ENCODE results near the gene STUB1. TPM values are rescaled to one million over a fixed set of nuclear protein-coding genes. Genes with fewer than 3 reads are reported as not detected.

STUB1 gene
- total and polyA plus RNA-seq, 10 of the 15 experiments (the other 5 are each of a cell fraction or from before 2014, with no cell fraction given): 4.2 to 136 (median 67.1) TPM

GRCh38 chr16:702341-702740 is 22.1 kb downstream of the STUB1 start:
- SMC1A ChIA-PET (ENCODE audit: uncharacterized antibody, unreplicated experiment): no interaction called here
- H3K27ac ChIP-seq (ENCODE audit: control insufficient read depth, insufficient read depth): no peak overlapping the region
- no peaks in the 10 kb centered on the region for H3K79me2 ChIP-seq (ENCODE audit: control insufficient read depth, insufficient read depth, low read length)
- H3K4me2 ChIP-seq (ENCODE audit: control insufficient read depth, insufficient read depth): no peak overlapping the region
- RAD21 ChIA-PET (ENCODE audit: unreplicated experiment): no interaction called here
- no peak overlapping the region for H3K9ac ChIP-seq (ENCODE audit: control insufficient read depth, insufficient read depth, low read length)
- no TSS peak for BruUV-seq (replicated peaks)
- H3K27me3 ChIP-seq (replicated peaks in 1 of 2; ENCODE audit: control insufficient read depth in 2 of 2, insufficient read depth in 2 of 2, low read length in 1 of 2): peaks cover 0 to 11% of the 10 kb centered on the region in 2 experiments; a peak in 2 of 4 replicates
- FAIRE-seq (no peak), ATAC-seq (no peak), DNase-seq (ENCODE audit: low read depth, low spot score) (no peak)
- H3K4me3 ChIP-seq: no peak overlapping the region
- CTCF ChIA-PET: no interaction called here
- intact Hi-C loops (cut with micrococcal nuclease; ENCODE audit: unreplicated experiment): no loop called here
- no peak for TF ChIP-seq ZZZ3 (IDR thresholded peaks at IDR 0.05; ENCODE audit: control insufficient read depth, insufficient read length, low read depth)
- TF ChIP-seq MTA3 (IDR thresholded peaks at IDR 0.05; ENCODE audit: borderline replicate concordance, low read length): no peak
- no peak for TF ChIP-seq ZNF207 (IDR thresholded peaks at IDR 0.05; ENCODE audit: borderline replicate concordance)
- TF ChIP-seq STAT3 (IDR thresholded peaks at IDR 0.05; ENCODE audit: low read depth, low read length): no peak
- no peak for TF ChIP-seq SREBF1 (IDR thresholded peaks at IDR 0.05; ENCODE audit: low read length)
- no peak for TF ChIP-seq SP1 (IDR thresholded peaks at IDR 0.05; ENCODE audit: low read depth, low read length)
- TF ChIP-seq JUND (IDR thresholded peaks at IDR 0.05; ENCODE audit: low read depth, low read length): no peak
- TF ChIP-seq ESRRA (IDR thresholded peaks at IDR 0.05; ENCODE audit: low read length): no peak
- H3K4me1 ChIP-seq (ENCODE audit: control insufficient read depth, insufficient read depth, low read length): no peaks in the 10 kb centered on the region
- POLR2A ChIA-PET: no interaction called here
- H2AFZ ChIP-seq (ENCODE audit: control insufficient read depth, low read depth, low read length): no peak overlapping the region
- no peaks in the 10 kb centered on the region for H3K9me3 ChIP-seq (replicated peaks; ENCODE audit: control insufficient read depth, insufficient read depth, low read length)
- 54% methylated on average over 19 of the region's 19 CpGs for WGBS (ENCODE audit: insufficient coverage, insufficient replicate concordance, low lambda C conversion rate, missing lambda C conversion rate)
- H4K20me1 ChIP-seq (ENCODE audit: control insufficient read depth, insufficient read depth): no peaks in the 10 kb centered on the region
- no peaks in the 10 kb centered on the region for H3K36me3 ChIP-seq (ENCODE audit: control insufficient read depth in 2 of 2, insufficient read depth in 2 of 2, low read length in 1 of 2)
- in situ Hi-C loops (cut with MboI): no loop called here

GRCh38 chr16:703406-703805 is 23.2 kb downstream of the STUB1 start:
- ChIA-PET POLR2A (no interaction called here), SMC1A (ENCODE audit: uncharacterized antibody, unreplicated experiment) (no interaction called here), RAD21 (ENCODE audit: unreplicated experiment) (no interaction called here), CTCF (no interaction called here)
- no peak for FAIRE-seq
- H3K27me3 ChIP-seq (replicated peaks in 1 of 2; ENCODE audit: control insufficient read depth in 2 of 2, insufficient read depth in 2 of 2, low read length in 1 of 2): peaks cover 0 to 11% of the 10 kb centered on the region in 2 experiments; a peak in 2 of 4 replicates
- no peaks in the 10 kb centered on the region for H3K9me3 ChIP-seq (replicated peaks; ENCODE audit: control insufficient read depth, insufficient read depth, low read length)
- 39% methylated on average over 11 of the region's 12 CpGs for WGBS (ENCODE audit: insufficient coverage, insufficient replicate concordance, low lambda C conversion rate, missing lambda C conversion rate)
- H3K79me2 ChIP-seq (ENCODE audit: control insufficient read depth, insufficient read depth, low read length): no peaks in the 10 kb centered on the region
- no peak for ATAC-seq
- H3K4me2 ChIP-seq (ENCODE audit: control insufficient read depth, insufficient read depth): no peak overlapping the region
- in situ Hi-C loops (cut with MboI) (no loop called here), intact Hi-C loops (cut with micrococcal nuclease; ENCODE audit: unreplicated experiment) (no loop called here)
- BruUV-seq (replicated peaks): no TSS peak
- no peak overlapping the region for H2AFZ ChIP-seq (ENCODE audit: control insufficient read depth, low read depth, low read length)
- H4K20me1 ChIP-seq (ENCODE audit: control insufficient read depth, insufficient read depth): no peaks in the 10 kb centered on the region
- DNase-seq (ENCODE audit: low read depth, low spot score): no peak
- no peak overlapping the region for H3K27ac ChIP-seq (ENCODE audit: control insufficient read depth, insufficient read depth)
- no peak overlapping the region for H3K4me3 ChIP-seq
- no peaks in the 10 kb centered on the region for H3K36me3 ChIP-seq (ENCODE audit: control insufficient read depth in 2 of 2, insufficient read depth in 2 of 2, low read length in 1 of 2)
- no peak overlapping the region for H3K9ac ChIP-seq (ENCODE audit: control insufficient read depth, insufficient read depth, low read length)
- H3K4me1 ChIP-seq (ENCODE audit: control insufficient read depth, insufficient read depth, low read length): no peaks in the 10 kb centered on the region
- no peak for TF ChIP-seq GATAD2B (conservative IDR thresholded peaks at IDR 0.05; ENCODE audit: low read depth)
- TF ChIP-seq NR2C2 (IDR thresholded peaks at IDR 0.05; ENCODE audit: borderline replicate concordance, control insufficient read depth, insufficient read length, low read depth): no peak
- no peak for TF ChIP-seq SMC3 (IDR thresholded peaks at IDR 0.05; ENCODE audit: borderline replicate concordance, low read length)
- TF ChIP-seq NFYA (IDR thresholded peaks at IDR 0.05; ENCODE audit: borderline replicate concordance, low read depth, low read length): no peak
- TF ChIP-seq, protein P1, sequence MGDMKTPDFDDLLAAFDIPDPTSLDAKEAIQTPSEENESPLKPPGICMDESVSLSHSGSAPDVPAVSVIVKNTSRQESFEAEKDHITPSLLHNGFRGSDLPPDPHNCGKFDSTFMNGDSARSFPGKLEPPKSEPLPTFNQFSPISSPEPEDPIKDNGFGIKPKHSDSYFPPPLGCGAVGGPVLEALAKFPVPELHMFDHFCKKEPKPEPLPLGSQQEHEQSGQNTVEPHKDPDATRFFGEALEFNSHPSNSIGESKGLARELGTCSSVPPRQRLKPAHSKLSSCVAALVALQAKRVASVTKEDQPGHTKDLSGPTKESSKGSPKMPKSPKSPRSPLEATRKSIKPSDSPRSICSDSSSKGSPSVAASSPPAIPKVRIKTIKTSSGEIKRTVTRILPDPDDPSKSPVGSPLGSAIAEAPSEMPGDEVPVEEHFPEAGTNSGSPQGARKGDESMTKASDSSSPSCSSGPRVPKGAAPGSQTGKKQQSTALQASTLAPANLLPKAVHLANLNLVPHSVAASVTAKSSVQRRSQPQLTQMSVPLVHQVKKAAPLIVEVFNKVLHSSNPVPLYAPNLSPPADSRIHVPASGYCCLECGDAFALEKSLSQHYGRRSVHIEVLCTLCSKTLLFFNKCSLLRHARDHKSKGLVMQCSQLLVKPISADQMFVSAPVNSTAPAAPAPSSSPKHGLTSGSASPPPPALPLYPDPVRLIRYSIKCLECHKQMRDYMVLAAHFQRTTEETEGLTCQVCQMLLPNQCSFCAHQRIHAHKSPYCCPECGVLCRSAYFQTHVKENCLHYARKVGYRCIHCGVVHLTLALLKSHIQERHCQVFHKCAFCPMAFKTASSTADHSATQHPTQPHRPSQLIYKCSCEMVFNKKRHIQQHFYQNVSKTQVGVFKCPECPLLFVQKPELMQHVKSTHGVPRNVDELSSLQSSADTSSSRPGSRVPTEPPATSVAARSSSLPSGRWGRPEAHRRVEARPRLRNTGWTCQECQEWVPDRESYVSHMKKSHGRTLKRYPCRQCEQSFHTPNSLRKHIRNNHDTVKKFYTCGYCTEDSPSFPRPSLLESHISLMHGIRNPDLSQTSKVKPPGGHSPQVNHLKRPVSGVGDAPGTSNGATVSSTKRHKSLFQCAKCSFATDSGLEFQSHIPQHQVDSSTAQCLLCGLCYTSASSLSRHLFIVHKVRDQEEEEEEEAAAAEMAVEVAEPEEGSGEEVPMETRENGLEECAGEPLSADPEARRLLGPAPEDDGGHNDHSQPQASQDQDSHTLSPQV (IDR thresholded peaks at IDR 0.05): no peak
- no peak for TF ChIP-seq BACH1 (IDR thresholded peaks at IDR 0.05; ENCODE audit: borderline replicate concordance)
- no peak for TF ChIP-seq SREBF1 (IDR thresholded peaks at IDR 0.05; ENCODE audit: low read length)
- no peak for TF ChIP-seq BRCA1 (IDR thresholded peaks at IDR 0.05; ENCODE audit: low read depth, low read length)
- TF ChIP-seq CBX3 (IDR thresholded peaks at IDR 0.05; ENCODE audit: borderline replicate concordance, low read depth): no peak
- TF ChIP-seq ZNF207 (IDR thresholded peaks at IDR 0.05; ENCODE audit: borderline replicate concordance): no peak
- TF ChIP-seq TBL1XR1 (IDR thresholded peaks at IDR 0.05; ENCODE audit: low read depth, low read length): no peak
